K562 (cell line): ENCODE results near the gene PLCB4. TPM values are rescaled to one million over a fixed set of nuclear protein-coding genes. Genes with fewer than 3 reads are reported as not detected.
A peak's percentile ranks its signal among the peaks of the same experiment; 100 is the strongest.

Experiments
- ATAC-seq: fragments of 200-7000 bp; cut with Tn5 transposase; 3 replicates; pipeline ENCODE4 v1.9.1; 2020; ENCODE audit warnings: moderate library complexity
- BruUV-seq: library from RNA; stranded (reverse); fragments of 400-500 nt; replicated peaks from 2 replicates; lab custom pipeline; 2021; lab: Mats Ljungman, UMichigan
- CTCF ChIA-PET: fragments of 300-600 bp; formaldehyde crosslinking; extraction: SDS; loops from one replicate; lab custom pipeline; 2021; ENCODE audit warnings: low intra/inter-chr PET ratio; lab: Yijun Ruan, JAX
- POLR2A ChIA-PET: fragments of 300-600, 350-650 bp; sonication (Branson Sonifier 250); formaldehyde crosslinking; extraction: SDS; loops from one replicate; lab custom pipeline; 2021; ENCODE audit warnings: antibody characterized with exemption, inconsistent platforms; lab: Yijun Ruan, JAX
- DNase-seq, 4 experiments: peaks; one replicate each; pipeline versions ENCODE4 v3.0.0 to v3.0.0-alpha.2; 2011 to 2018; ENCODE audit warnings: low spot score in 3 of 4, mixed read lengths in 3 of 4; ENCODE audit errors: extremely low read depth in 1 of 4
- FAIRE-seq: peaks from 2 replicates; lab custom pipeline; 2011; peaks lifted over from hg19 to GRCh38; lab: Jason Lieb, UNC
- H2AFZ ChIP-seq: 2 replicates; pipeline ENCODE4 v1.6.0; 2011; ENCODE audit warnings: low read depth, low read length, control low read depth, inconsistent platforms
- H3K27ac ChIP-seq: fragments of 200-600 bp; 3 replicates; pipeline ENCODE4 v1.8.0; 2011; ENCODE audit warnings: low read depth, mild to moderate bottlenecking, control low read depth, inconsistent platforms, low read length, moderate library complexity, mixed read lengths; ENCODE audit errors: extremely low read depth
- H3K27me3 ChIP-seq, 2 experiments: fragments of 300-600 bp in 1 of 2; 2 replicates in 1 of 2; 3 replicates in 1 of 2; pipeline versions ENCODE4 v1.6.0 to v1.8.0; 2011; ENCODE audit warnings: inconsistent platforms in 2 of 2, low read length in 2 of 2, mild to moderate bottlenecking in 1 of 2, mixed read lengths in 1 of 2, moderate library complexity in 1 of 2; ENCODE audit not compliant: control insufficient read depth in 2 of 2, insufficient read depth in 2 of 2
- H3K36me3 ChIP-seq: fragments of 300-600 bp; 3 replicates; pipeline ENCODE4 v1.8.0; 2011; ENCODE audit warnings: mild to moderate bottlenecking, low read length, inconsistent platforms; ENCODE audit not compliant: control insufficient read depth, insufficient read depth
- H3K4me1 ChIP-seq, 2 experiments: fragments of 200-600 bp in 1 of 2; replicated peaks in 1 of 2; 2 replicates in 1 of 2; 3 replicates in 1 of 2; pipeline versions ENCODE4 v1.5.1 to v1.8.0; 2011; ENCODE audit warnings: inconsistent platforms in 2 of 2, low read length in 2 of 2, mild to moderate bottlenecking in 1 of 2, mixed read lengths in 1 of 2, moderate library complexity in 1 of 2; ENCODE audit not compliant: control insufficient read depth in 2 of 2, insufficient read depth in 2 of 2
- H3K4me2 ChIP-seq: 2 replicates; pipeline ENCODE4 v1.6.1; 2011; ENCODE audit warnings: low read length, control low read depth, inconsistent platforms, mixed read lengths; ENCODE audit not compliant: insufficient read depth
- H3K4me3 ChIP-seq: fragments of 200-600 bp; sonication (generic), shearing (Covaris generic); 2 replicates; pipeline ENCODE4 v1.5.1; 2016; ENCODE audit warnings: control low read depth, inconsistent platforms
- H3K79me2 ChIP-seq: fragments of 200-600 bp; 3 replicates; pipeline ENCODE4 v1.8.0; 2011; ENCODE audit warnings: low read length, inconsistent platforms; ENCODE audit not compliant: control insufficient read depth, insufficient read depth
- H3K9ac ChIP-seq, 2 experiments: 2 replicates each; pipeline versions ENCODE4 v1.6.0 to v1.6.1; 2011; ENCODE audit warnings: low read depth in 2 of 2, low read length in 2 of 2, control low read depth in 1 of 2, inconsistent platforms in 1 of 2, mild to moderate bottlenecking in 1 of 2, mixed read lengths in 1 of 2; ENCODE audit not compliant: insufficient read depth in 1 of 2
- H3K9me1 ChIP-seq: one replicate; pipeline ENCODE4 v1.6.0; 2011; ENCODE audit warnings: inconsistent platforms, mild to moderate bottlenecking, low read length, moderate library complexity; ENCODE audit not compliant: control insufficient read depth, insufficient read depth
- H3K9me3 ChIP-seq: replicated peaks from 2 replicates; pipeline ENCODE4 v1.5.1; 2011; ENCODE audit warnings: low read depth, low read length, inconsistent platforms; ENCODE audit not compliant: control insufficient read depth, insufficient read depth
- H4K20me1 ChIP-seq: replicated peaks from 2 replicates; pipeline ENCODE4 v1.6.1; 2011; ENCODE audit warnings: low read length, inconsistent platforms, mixed read lengths; ENCODE audit not compliant: control insufficient read depth, insufficient read depth
- ARNT ChIP-seq, 2 experiments: fragments of 450-650 bp; IDR thresholded peaks; 2 replicates each; pipeline ENCODE4 v1.6.1; 2016; ENCODE audit warnings: mild to moderate bottlenecking in 1 of 2
- E2F8 ChIP-seq: fragments of 450-650 bp; IDR thresholded peaks from 2 replicates; pipeline ENCODE4 v1.7.1; 2018; ENCODE audit warnings: mild to moderate bottlenecking, low read depth; ENCODE audit not compliant: partially characterized antibody
- ERF ChIP-seq: fragments of 450-650 bp; formaldehyde crosslinking; IDR thresholded peaks from 2 replicates; pipeline ENCODE4 v1.4.0; 2020; ENCODE audit warnings: mild to moderate bottlenecking, mixed read lengths
- LEF1 ChIP-seq: fragments of 450-650 bp; IDR thresholded peaks from 2 replicates; pipeline ENCODE4 v1.6.1; 2016; ENCODE audit warnings: mild to moderate bottlenecking
- PURB ChIP-seq: sonication (generic); formaldehyde crosslinking; IDR thresholded peaks from 2 replicates; pipeline ENCODE4 v1.9.0; 2021; ENCODE audit warnings: low read depth, mild to moderate bottlenecking, missing genetic modification reagents
- RNF219 ChIP-seq: fragments of 250-450 bp; sonication (Bioruptor Pico); IDR thresholded peaks from 2 replicates; pipeline ENCODE4 v1.5.0; 2022; ENCODE audit warnings: mild to moderate bottlenecking
- ZNF134 ChIP-seq: fragments of 250-450 bp; sonication (Bioruptor Pico); conservative IDR thresholded peaks from 2 replicates; pipeline ENCODE4 v1.4.0; 2020
- ZNF316 ChIP-seq: fragments of 450-650 bp; IDR thresholded peaks from 2 replicates; pipeline ENCODE4 v1.6.1; 2016
- ZNF436 ChIP-seq: fragments of 250-450, 450-650 bp; sonication (Bioruptor Pico); formaldehyde crosslinking; IDR thresholded peaks from 2 replicates; pipeline ENCODE4 v1.7.0; 2020; ENCODE audit warnings: mild to moderate bottlenecking
- in situ Hi-C: fragments of 300-500 bp; cut with MboI; formaldehyde crosslinking; loops from 4 replicates; pipeline ENCODE4 v1.15.0; 2018; ENCODE audit warnings: inconsistent platforms, mixed read lengths
- intact Hi-C: fragments of 100-400 bp; cut with micrococcal nuclease; formaldehyde crosslinking; loops from 2 replicates; pipeline ENCODE4 v1.14.2; 2022
- polyA plus RNA-seq, 8 experiments: library from polyadenylated mRNA; depleted of rRNA in 4 of 8; stranded (reverse) in 5 of 8; unstranded in 3 of 8; fragments of >200 nt; fragmentation: Nextera tagmentation in 2 of 8; fragmentation: Illumina TruSeq in 1 of 8; extraction: Ambion mirVana in 2 of 8; extraction: Trizol in 1 of 8; gene quantifications; 2 replicates each; pipeline versions ENCODE4 v1.2.1 to v1.2.3, GENCODE V29; 2011 to 2014; ENCODE audit warnings: inconsistent platforms in 1 of 8, missing spikeins in 1 of 8
- total RNA-seq, 7 experiments: library from RNA; depleted of rRNA in 6 of 7; stranded (reverse); fragments of >200 nt in 6 of 7; fragmentation: Illumina TruSeq in 2 of 7; extraction: Trizol in 2 of 7; gene quantifications; 2 replicates each; pipeline versions ENCODE4 v1.2.1 to v1.2.3, GENCODE V29; 2011 to 2021; ENCODE audit warnings: low replicate concordance in 1 of 7

The PLCB4 gene
- total and polyA plus RNA-seq, 9 of the 15 experiments (the other 6 are each of a cell fraction or from before 2014, with no cell fraction given) = 0.20 to 2.9 (median 0.52) TPM

- TF ChIP-seq E2F8 (no peak), ZNF134 (no peak), ARNT (IDR thresholded peaks at IDR 0.05) (no peak), LEF1 (no peak), ZNF436 (no peak), ERF (CRISPR knock-in tag) (no peak)
Observed at GRCh38 chr20:9228774-9229450, 160.0 kb downstream of the PLCB4 start (continued).

- CTCF ChIA-PET = no interaction called here
- H3K9me3 ChIP-seq = no peaks in the 10 kb centered on the region
- no TSS peak for BruUV-seq
Observed at GRCh38 chr20:9230406-9230805, 161.5 kb downstream of the PLCB4 start.

More at GRCh38 chr20:9230406-9230805, 161.5 kb downstream of the PLCB4 start:
- no peak for FAIRE-seq
- no peaks in the 10 kb centered on the region for H3K27me3 ChIP-seq
- H3K4me2 ChIP-seq = no peak overlapping the region
- TF ChIP-seq ZNF316 = 0 out of 2 replicates have a peak, but pooled peaks have one; percentile 11
- no peak for TF ChIP-seq PURB (CRISPR knock-in tag)
- TF ChIP-seq RNF219 (CRISPR knock-in tag) = no peak
- TF ChIP-seq, all 486 proteins: peak for 1
- DNase-seq (no peak), ATAC-seq (no peak)
- Histone ChIP-seq H3K4me1 (no peaks in the 10 kb centered on the region), H3K9ac (no peak overlapping the region), H3K27ac (no peak overlapping the region), H3K36me3 (no peaks in the 10 kb centered on the region), H4K20me1 (no peaks in the 10 kb centered on the region), H3K79me2 (no peaks in the 10 kb centered on the region), H2AFZ (no peak overlapping the region), H3K9me1 (no peaks in the 10 kb centered on the region), H3K4me3 (no peak overlapping the region)
- POLR2A ChIA-PET = no interaction called here
- in situ Hi-C loops (no loop called here), intact Hi-C loops (no loop called here)
